ENCODE results near the gene B4GALNT1. TPM values are rescaled to one million over a fixed set of nuclear protein-coding genes. Genes with fewer than 3 reads are reported as not detected.
"Not testable (repeated sequence)": the region's sequence is repeated elsewhere in the genome, so short reads cannot be mapped to it uniquely, and the experiment has no call there.

Gene B4GALNT1
- total RNA-seq, 1 donor from 2014 or later, result 0.69 TPM

DNA sequence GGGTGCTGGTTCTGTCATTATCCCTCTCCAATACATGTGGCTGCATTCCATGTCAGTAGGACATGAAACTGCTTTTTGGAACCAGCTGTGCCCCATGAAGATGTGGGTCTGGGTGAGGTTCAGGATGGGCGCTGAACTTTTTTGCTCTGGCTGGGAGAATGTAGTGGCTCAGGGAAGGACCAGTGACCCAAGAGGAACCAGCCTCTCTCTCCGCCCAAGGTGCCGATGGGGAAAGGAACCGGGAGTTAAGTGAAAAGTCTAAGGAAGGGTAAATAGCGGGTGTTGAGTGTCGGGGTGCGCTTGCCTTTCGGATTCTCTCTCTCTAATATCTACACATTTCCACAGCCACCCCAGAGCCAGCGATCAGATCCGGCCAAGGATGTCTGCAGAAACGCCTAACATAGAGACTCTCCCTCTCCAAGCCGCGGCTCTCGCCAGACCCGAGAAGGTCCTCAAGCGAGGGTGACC is 14.0 kb downstream of the B4GALNT1 start:
- H3K4me3 ChIP-seq (ENCODE audit: low read depth, low read length), result no peak overlapping the region
- TF ChIP-seq, protein P1, sequence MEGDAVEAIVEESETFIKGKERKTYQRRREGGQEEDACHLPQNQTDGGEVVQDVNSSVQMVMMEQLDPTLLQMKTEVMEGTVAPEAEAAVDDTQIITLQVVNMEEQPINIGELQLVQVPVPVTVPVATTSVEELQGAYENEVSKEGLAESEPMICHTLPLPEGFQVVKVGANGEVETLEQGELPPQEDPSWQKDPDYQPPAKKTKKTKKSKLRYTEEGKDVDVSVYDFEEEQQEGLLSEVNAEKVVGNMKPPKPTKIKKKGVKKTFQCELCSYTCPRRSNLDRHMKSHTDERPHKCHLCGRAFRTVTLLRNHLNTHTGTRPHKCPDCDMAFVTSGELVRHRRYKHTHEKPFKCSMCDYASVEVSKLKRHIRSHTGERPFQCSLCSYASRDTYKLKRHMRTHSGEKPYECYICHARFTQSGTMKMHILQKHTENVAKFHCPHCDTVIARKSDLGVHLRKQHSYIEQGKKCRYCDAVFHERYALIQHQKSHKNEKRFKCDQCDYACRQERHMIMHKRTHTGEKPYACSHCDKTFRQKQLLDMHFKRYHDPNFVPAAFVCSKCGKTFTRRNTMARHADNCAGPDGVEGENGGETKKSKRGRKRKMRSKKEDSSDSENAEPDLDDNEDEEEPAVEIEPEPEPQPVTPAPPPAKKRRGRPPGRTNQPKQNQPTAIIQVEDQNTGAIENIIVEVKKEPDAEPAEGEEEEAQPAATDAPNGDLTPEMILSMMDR (conservative IDR thresholded peaks at IDR 0.05; ENCODE audit: low read depth, low read length), result no peak
- DNase-seq (ENCODE audit: low read depth), result no peak

DNA sequence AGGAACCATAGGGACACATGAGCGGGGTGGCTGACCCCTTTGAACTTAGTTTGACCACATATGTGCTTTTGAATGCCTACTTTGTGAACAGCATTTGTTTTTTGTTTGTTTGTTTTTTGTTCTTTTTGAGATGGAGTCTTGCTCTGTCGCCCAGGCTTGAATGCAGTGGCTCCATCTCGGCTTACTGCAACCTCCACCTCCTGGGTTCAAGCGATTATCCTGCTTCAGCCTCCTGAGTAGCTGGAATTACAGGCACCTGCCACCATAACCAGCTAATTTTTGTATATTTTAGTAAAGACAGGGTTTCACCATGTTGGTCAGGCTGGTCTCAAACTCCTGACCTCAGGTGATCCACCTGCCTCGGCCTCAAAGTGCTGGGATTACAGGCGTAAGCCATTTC is 14.6 kb downstream of the B4GALNT1 start:
- H3K4me3 ChIP-seq (ENCODE audit: low read depth, low read length); DNase-seq (ENCODE audit: low read depth): not testable (repeated sequence)

DNA sequence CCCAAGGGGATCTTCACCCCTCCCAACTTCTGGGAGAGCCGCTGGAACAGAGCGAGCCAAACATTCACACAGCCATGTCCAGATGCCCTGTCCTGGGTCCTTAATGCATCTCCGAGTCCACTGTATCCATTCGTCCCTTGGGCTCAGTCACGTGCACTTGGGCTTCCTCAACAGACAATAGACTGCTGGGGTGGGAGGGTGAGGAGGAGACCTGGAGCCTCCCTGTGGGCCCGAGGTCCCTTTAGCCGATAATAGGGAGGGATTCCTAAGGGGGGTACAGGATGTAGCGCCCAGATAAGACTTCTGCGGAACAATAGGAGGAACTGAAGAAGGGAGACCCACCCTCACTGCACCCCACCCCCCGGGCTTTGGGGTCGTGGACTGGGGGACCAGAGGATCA is 15.1 kb downstream of the B4GALNT1 start:
- no peak overlapping the region for H3K4me3 ChIP-seq (ENCODE audit: low read depth, low read length)
- no peak for DNase-seq (ENCODE audit: low read depth)
- TF ChIP-seq, protein P1 (conservative IDR thresholded peaks at IDR 0.05; ENCODE audit: low read depth, low read length), result no peak

DNA sequence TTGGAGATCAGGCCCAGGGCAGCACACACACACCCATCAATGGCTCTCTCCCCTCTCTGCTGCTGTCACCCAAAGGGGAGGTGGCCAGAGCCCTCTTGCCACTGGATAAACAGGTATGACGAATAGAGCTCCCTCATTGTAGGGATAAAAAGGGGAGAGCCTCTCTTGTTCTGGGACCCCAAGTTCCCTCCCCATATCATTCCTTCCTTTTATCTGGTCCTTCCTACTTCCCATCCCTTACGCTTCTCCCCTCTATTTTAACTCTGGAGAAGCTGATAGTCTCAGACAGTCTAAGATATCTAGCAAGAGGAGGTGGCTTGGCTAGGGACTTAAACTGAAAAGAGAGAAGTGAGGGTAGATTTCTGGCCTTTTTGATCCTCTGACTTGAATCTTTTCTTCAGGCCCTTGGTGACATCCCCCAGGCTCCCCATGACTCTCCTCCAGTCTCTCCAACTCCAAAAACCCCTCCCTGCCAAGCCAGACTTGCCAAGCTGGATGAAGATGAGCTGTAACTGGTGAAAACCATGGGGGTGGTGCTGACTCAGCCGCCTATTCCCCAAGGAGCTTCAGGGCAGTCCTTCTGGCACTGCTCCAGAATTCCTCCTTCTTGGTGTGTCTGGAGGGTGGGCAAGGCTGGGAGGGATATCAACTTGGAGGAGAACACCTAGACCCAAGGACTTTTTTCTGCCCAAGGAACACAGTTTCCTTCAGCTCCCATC is 16.5 kb downstream of the B4GALNT1 start:
- no peak for DNase-seq (ENCODE audit: low read depth)
- TF ChIP-seq, protein P1 (conservative IDR thresholded peaks at IDR 0.05; ENCODE audit: low read depth, low read length), result no peak
- H3K4me3 ChIP-seq (ENCODE audit: low read depth, low read length), result no peak overlapping the region

DNA sequence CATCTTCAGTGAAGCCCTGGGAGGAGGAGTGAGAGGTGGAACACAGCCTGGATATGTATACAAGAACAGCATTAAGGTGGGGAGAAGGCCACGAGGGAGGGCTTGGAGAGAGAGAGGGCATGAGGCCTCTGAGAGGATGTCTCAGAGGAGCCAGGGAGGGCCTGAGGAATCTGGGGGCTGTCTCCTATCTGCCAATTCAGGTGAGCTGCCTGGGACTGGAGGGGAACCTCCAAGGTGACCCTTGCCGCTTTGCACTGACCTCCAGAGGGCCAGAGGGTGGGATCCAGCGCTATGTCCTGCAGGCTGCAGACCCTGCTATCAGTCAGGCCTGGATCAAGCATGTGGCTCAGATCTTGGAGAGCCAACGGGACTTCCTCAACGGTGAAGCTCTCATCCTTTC is 17.4 kb downstream of the B4GALNT1 start:
- no peak overlapping the region for H3K4me3 ChIP-seq (ENCODE audit: low read depth, low read length)
- TF ChIP-seq, protein P1 (conservative IDR thresholded peaks at IDR 0.05; ENCODE audit: low read depth, low read length), result no peak
- DNase-seq (ENCODE audit: low read depth), result no peak

DNA sequence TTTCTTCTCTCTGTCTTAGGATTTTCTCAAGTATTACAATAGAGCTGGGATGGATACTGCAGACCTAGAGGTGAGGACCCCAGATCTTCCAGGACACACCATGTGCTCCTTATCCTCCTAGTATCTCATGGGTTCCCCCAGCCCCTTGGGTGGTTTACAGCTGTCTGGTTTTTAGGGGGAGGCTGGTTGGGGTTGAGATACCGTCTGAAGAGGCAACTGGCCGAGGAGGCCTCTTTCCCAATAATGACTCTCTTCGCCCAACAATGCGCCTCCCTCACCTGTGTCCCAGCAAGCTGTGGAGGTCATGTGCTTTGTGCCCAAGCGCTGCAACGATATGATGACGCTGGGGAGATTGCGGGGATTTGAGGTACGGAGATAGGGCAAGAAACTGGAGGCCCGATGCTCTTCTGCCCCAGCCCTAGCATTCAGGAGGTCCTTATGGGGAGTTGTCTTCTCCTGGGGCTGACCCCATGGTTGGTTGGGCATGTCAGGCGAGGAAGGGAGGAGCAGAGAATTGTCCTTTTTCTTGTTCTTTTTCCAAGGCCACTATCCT is 18.0 kb downstream of the B4GALNT1 start:
- H3K4me3 ChIP-seq (ENCODE audit: low read depth, low read length), result no peak overlapping the region
- TF ChIP-seq, protein P1 (conservative IDR thresholded peaks at IDR 0.05; ENCODE audit: low read depth, low read length), result no peak
- DNase-seq (ENCODE audit: low read depth), result no peak

DNA sequence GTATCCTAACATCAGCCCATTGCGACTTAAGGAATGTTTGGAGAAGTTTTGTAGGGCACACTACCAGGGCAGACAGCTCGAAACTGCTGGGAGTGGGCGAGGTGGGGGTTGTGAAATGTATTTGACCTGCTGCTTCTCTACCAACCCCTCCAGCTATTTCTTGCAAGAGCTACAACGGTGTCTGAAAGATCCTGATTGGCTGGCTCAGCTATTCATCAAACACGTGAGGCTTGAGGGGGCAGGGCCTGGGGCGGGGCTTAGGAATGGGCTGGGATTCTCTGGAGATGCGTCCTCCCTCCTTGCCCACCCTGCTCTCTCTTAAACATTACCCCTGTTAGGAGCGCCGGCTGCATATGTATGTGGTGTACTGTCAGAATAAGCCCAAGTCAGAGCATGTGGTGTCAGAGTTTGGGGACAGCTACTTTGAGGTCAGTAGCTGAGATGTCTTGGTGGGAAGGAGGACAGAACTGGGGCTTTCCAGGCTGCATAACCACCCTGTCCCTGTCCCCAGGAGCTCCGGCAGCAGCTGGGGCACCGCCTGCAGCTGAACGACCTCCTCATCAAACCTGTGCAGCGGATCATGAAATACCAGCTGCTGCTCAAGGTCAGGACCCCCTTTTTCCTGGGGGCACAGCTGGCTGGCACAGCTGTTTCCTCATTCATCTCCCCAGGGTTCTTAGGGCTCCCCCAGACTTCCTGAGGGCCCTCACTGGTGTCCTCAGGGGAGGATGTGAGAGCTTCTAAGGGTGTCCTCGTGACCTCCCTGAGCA is 18.6 kb downstream of the B4GALNT1 start:
- H3K4me3 ChIP-seq (ENCODE audit: low read depth, low read length), result no peak overlapping the region
- no peak for DNase-seq (ENCODE audit: low read depth)
- TF ChIP-seq, protein P1 (conservative IDR thresholded peaks at IDR 0.05; ENCODE audit: low read depth, low read length), result no peak

Measured in epithelial cell of proximal tubule (primary cell).